Measurements from ENCODE around the gene VTI1A.
A peak's percentile ranks its signal among the peaks of the same experiment; 100 is the strongest.
"Not testable (repeated sequence)": the region's sequence is repeated elsewhere in the genome, so short reads cannot be mapped to it uniquely, and the experiment has no call there.

VTI1A gene

DNA sequence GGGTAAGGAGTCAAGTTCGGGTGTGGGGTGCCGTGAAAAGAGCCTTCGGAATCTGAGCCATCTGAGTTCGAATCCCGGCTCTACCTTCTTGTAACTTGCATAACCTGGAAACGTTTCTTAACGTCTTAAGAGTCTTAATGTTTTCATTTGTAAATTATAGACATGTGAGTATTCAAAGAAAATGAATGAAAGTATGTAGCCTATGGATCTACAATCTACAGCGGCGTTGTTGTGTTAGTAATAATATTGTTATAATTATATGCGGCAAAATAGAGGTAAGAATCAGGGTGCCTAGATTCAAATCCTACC is 559 bp downstream of the VTI1A start:
- Histone ChIP-seq H3K27me3 (replicated peaks; ENCODE audit: control insufficient read depth, insufficient read depth, low read length, poor library complexity, severe bottlenecking) (no peaks in the 10 kb centered on the region), H3K4me3 (ENCODE audit: insufficient read depth, low read depth, low read length, poor library complexity, severe bottlenecking) (peak overlapping the region; percentile 100), H3K27ac (ENCODE audit: insufficient read depth, low read length, poor library complexity, severe bottlenecking) (peak overlapping the region; percentile 91), H3K9me3 (ENCODE audit: control insufficient read depth, low read length) (no peaks in the 10 kb centered on the region), H3K4me1 (ENCODE audit: control insufficient read depth, insufficient read depth, low read length, poor library complexity, severe bottlenecking) (peaks cover 15% of the 10 kb centered on the region), H3K36me3 (ENCODE audit: control insufficient read depth, insufficient read depth, low read length) (peaks cover 2% of the 10 kb centered on the region)
- DNase-seq = no peak

DNA sequence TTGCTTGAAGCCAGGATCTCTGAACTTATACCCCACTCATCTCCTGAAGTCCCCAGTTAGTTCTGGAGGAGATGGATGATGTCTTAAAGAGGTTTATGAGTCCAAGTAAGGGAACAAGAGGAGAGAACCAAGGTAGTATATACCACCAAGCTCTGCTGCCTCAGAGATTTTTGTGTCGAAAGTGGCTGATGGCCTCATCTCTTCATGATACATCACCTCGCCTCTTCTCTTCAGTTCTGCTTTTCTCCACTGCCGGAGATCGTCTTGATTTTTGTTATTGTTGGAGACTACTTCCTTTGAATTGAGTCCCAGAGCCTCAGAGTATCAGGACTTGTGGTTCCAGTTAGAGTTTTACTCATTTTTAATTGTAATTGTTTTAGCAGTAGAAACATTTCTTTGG is 1.9 kb downstream of the VTI1A start:
- Histone ChIP-seq H3K4me1 (ENCODE audit: control insufficient read depth, insufficient read depth, low read length, poor library complexity, severe bottlenecking) (peaks cover 15% of the 10 kb centered on the region), H3K27me3 (replicated peaks; ENCODE audit: control insufficient read depth, insufficient read depth, low read length, poor library complexity, severe bottlenecking) (no peaks in the 10 kb centered on the region), H3K4me3 (ENCODE audit: insufficient read depth, low read depth, low read length, poor library complexity, severe bottlenecking) (no peak overlapping the region), H3K36me3 (ENCODE audit: control insufficient read depth, insufficient read depth, low read length) (no peaks in the 10 kb centered on the region), H3K27ac (ENCODE audit: insufficient read depth, low read length, poor library complexity, severe bottlenecking) (no peak overlapping the region), H3K9me3 (ENCODE audit: control insufficient read depth, low read length) (no peaks in the 10 kb centered on the region)
- no peak for DNase-seq

DNA sequence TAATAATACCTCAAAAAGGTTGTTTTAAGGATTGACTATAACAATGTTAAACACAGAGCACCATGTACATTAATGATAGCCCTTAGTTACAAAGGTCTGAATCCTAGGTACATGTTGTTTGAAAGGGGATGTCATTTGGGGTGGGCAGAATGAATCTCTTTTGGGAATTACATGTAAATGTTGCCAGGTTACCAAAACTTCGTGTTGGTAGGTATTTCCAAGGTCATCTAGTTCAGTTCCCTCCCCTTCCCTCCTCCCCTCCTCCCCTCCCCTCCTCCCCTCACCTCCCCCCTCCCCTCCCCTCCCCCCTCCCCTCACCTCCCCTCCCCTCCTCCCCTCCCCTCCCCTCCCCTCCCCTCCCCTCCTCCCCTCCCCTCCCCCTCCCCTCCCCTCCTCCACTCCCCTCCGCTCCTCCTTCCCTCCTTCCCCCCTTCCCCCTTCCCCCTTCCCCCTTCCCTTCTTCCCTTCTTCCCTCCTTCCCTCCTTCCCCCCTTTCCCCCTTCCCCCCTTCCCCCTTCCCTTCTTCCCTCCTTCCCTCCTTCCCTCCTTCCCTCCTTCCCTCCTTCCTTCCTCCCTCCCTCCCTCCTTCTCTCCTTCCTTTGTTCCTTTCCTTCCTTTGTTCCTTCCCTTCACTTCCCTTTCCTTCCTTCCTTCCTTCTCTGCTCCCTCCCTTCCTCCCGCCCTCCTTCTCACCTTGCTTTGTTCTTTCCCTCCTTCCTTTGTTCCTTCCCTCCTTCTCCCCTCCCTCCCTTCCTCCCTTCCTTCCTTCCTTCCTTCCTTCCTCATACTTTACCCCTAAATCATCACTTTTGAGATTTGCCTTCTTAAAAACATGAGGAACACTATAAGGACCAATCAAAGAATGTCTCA is 8.1 kb downstream of the VTI1A start:
- DNase-seq = no peak
- Histone ChIP-seq H3K4me1 (ENCODE audit: control insufficient read depth, insufficient read depth, low read length, poor library complexity, severe bottlenecking) (no peaks in the 10 kb centered on the region), H3K36me3 (ENCODE audit: control insufficient read depth, insufficient read depth, low read length) (no peaks in the 10 kb centered on the region), H3K27me3 (replicated peaks; ENCODE audit: control insufficient read depth, insufficient read depth, low read length, poor library complexity, severe bottlenecking) (no peaks in the 10 kb centered on the region), H3K4me3 (ENCODE audit: insufficient read depth, low read depth, low read length, poor library complexity, severe bottlenecking) (no peak overlapping the region), H3K27ac (ENCODE audit: insufficient read depth, low read length, poor library complexity, severe bottlenecking) (no peak overlapping the region), H3K9me3 (ENCODE audit: control insufficient read depth, low read length) (no peaks in the 10 kb centered on the region)

DNA sequence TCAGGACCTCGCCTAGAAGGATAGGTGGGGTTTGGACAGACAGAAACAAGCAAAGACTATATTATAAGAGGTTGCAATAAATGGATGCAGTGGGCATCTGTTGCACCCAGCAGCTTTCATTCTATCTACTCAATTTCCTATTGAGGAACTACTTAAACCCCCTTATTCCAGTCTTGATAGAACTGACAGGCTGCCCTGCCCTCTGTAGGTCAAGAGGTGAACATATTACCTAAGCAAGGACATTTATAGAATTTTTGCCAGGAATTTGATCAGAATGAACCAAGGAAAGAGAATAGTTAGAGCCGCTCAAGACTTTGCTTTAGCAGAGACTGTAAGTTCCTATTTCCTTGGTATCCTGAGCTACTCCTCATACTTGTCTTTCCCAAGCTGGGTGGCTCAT is 9.5 kb downstream of the VTI1A start:
- no peak overlapping the region for H3K27ac ChIP-seq (ENCODE audit: insufficient read depth, low read length, poor library complexity, severe bottlenecking)
- H3K36me3 ChIP-seq (ENCODE audit: control insufficient read depth, insufficient read depth, low read length) = no peaks in the 10 kb centered on the region
- DNase-seq = no peak
- H3K9me3 ChIP-seq (ENCODE audit: control insufficient read depth, low read length) = no peaks in the 10 kb centered on the region
- no peaks in the 10 kb centered on the region for H3K4me1 ChIP-seq (ENCODE audit: control insufficient read depth, insufficient read depth, low read length, poor library complexity, severe bottlenecking)
- no peak overlapping the region for H3K4me3 ChIP-seq (ENCODE audit: insufficient read depth, low read depth, low read length, poor library complexity, severe bottlenecking)
- H3K27me3 ChIP-seq (replicated peaks; ENCODE audit: control insufficient read depth, insufficient read depth, low read length, poor library complexity, severe bottlenecking) = no peaks in the 10 kb centered on the region

DNA sequence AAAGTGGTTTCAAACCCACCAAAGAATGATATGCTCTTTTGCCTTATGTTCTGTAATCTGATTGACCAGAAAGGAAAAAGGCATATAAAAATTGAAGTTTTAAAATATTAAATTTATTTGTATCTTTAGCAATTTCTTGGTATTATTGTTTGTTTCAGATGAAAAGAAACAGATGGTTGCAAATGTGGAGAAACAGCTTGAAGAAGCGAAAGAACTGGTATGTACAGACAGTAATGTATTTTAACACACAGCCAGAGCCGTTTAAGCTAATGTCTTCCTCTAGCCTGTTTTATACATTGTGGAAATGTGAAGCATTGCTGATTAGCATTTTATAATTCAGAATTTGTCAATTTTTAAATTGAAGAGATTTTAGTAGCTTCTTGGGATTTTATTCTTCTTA is 13.4 kb downstream of the VTI1A start:
- no peak overlapping the region for H3K4me3 ChIP-seq (ENCODE audit: insufficient read depth, low read depth, low read length, poor library complexity, severe bottlenecking)
- no peaks in the 10 kb centered on the region for H3K9me3 ChIP-seq (ENCODE audit: control insufficient read depth, low read length)
- no peaks in the 10 kb centered on the region for H3K4me1 ChIP-seq (ENCODE audit: control insufficient read depth, insufficient read depth, low read length, poor library complexity, severe bottlenecking)
- H3K36me3 ChIP-seq (ENCODE audit: control insufficient read depth, insufficient read depth, low read length) = peaks cover 13% of the 10 kb centered on the region
- no peaks in the 10 kb centered on the region for H3K27me3 ChIP-seq (replicated peaks; ENCODE audit: control insufficient read depth, insufficient read depth, low read length, poor library complexity, severe bottlenecking)
- DNase-seq = no peak
- no peak overlapping the region for H3K27ac ChIP-seq (ENCODE audit: insufficient read depth, low read length, poor library complexity, severe bottlenecking)

DNA sequence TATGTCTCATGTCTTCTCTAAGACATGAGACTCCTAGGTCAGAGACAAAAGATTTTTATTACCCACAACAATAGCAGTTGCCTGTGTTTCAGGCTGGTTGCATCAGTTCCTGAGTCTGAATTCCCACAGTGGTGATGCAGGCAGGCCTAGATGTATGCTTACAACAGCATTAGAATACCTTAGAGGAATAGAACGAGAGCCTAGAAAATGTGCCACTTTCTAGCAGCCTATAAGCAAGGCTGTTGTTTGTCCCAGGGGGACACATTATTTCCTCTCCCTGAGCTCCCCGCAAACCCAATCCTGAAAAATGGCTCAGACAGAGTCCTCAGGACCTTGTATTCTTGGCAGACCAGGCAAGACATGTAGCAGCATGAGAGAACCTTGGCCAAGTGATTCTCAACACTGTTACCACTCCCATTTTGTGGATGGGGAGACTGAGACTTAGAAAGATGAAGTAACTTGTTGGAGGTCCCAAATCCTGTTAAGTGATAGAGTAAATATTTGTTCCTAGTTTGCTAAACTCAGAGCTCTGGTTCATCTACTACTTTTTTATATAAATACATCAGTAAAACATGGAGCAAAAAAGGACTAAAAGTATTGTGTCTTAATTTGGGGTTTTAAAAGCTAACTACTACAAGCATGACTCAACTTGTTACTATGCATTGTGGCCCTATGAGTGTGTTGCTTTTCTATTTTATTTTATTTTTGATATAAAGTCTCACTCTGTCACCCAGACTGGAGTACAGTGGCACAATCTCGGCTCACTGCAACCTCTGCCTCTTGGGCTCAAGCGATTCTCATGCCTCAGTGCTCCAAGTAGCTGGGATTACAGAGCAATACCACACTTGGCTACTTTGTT is 14.2 kb downstream of the VTI1A start:
- H3K4me3 ChIP-seq (ENCODE audit: insufficient read depth, low read depth, low read length, poor library complexity, severe bottlenecking) = no peak overlapping the region
- no peak overlapping the region for H3K27ac ChIP-seq (ENCODE audit: insufficient read depth, low read length, poor library complexity, severe bottlenecking)
- no peaks in the 10 kb centered on the region for H3K4me1 ChIP-seq (ENCODE audit: control insufficient read depth, insufficient read depth, low read length, poor library complexity, severe bottlenecking)
- H3K36me3 ChIP-seq (ENCODE audit: control insufficient read depth, insufficient read depth, low read length) = peaks cover 19% of the 10 kb centered on the region
- no peaks in the 10 kb centered on the region for H3K27me3 ChIP-seq (replicated peaks; ENCODE audit: control insufficient read depth, insufficient read depth, low read length, poor library complexity, severe bottlenecking)
- no peaks in the 10 kb centered on the region for H3K9me3 ChIP-seq (ENCODE audit: control insufficient read depth, low read length)
- DNase-seq = no peak

DNA sequence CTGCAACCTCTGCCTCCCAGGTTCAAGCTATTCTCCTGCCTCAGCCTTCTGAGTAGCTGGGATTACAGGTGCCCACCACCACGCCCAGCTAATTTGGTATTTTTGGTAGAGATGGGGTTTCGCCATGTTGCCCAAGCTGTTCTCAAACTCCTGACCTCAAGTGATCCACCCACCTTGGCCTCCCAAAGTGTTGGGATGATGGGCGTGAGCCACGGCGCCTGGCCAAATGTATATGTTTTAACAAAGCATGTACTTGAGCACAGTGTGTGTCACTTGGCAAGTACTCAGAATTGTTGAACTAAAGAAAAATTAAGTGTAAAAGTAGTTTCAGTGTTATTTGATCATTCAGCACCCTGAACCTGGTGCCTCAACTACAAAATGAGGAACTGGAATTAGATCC is 17.1 kb downstream of the VTI1A start:
- not testable (repeated sequence) for H3K9me3 ChIP-seq (ENCODE audit: control insufficient read depth, low read length); H3K27ac ChIP-seq (ENCODE audit: insufficient read depth, low read length, poor library complexity, severe bottlenecking); DNase-seq; H3K4me1 ChIP-seq (ENCODE audit: control insufficient read depth, insufficient read depth, low read length, poor library complexity, severe bottlenecking); H3K27me3 ChIP-seq (replicated peaks; ENCODE audit: control insufficient read depth, insufficient read depth, low read length, poor library complexity, severe bottlenecking); H3K4me3 ChIP-seq (ENCODE audit: insufficient read depth, low read depth, low read length, poor library complexity, severe bottlenecking)
- peaks cover 26% of the 10 kb centered on the region for H3K36me3 ChIP-seq (ENCODE audit: control insufficient read depth, insufficient read depth, low read length)

DNA sequence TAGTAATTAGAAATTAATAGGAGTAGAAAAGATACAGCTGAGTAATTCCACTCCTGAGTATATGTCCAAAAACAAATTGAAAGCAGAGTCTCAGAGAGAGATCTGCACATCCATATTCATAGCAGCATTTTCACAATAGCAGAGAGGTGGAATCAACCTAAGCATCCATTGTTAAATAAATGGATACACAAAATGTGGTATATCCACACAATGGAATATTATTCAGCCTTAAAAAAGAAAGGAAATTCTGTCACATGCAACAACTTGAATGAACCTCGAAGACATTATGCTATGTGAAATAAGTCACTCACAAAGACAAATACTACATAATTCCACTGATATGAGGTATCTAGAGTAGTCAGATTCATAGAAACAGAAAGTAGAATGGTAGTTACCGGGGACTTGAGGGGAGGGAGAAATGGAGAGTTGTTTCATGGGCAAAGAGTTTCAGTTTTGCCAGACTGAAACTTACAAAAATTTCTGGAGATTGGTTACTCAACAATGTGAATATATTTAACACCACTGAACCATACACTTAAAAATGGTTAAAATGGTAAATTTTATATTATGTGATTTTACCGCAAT is 18.4 kb downstream of the VTI1A start:
- H3K27ac ChIP-seq (ENCODE audit: insufficient read depth, low read length, poor library complexity, severe bottlenecking) = no peak overlapping the region
- H3K4me1 ChIP-seq (ENCODE audit: control insufficient read depth, insufficient read depth, low read length, poor library complexity, severe bottlenecking) = no peaks in the 10 kb centered on the region
- no peaks in the 10 kb centered on the region for H3K9me3 ChIP-seq (ENCODE audit: control insufficient read depth, low read length)
- H3K36me3 ChIP-seq (ENCODE audit: control insufficient read depth, insufficient read depth, low read length) = peaks cover 26% of the 10 kb centered on the region
- H3K4me3 ChIP-seq (ENCODE audit: insufficient read depth, low read depth, low read length, poor library complexity, severe bottlenecking) = no peak overlapping the region
- no peaks in the 10 kb centered on the region for H3K27me3 ChIP-seq (replicated peaks; ENCODE audit: control insufficient read depth, insufficient read depth, low read length, poor library complexity, severe bottlenecking)
- DNase-seq = no peak

DNA sequence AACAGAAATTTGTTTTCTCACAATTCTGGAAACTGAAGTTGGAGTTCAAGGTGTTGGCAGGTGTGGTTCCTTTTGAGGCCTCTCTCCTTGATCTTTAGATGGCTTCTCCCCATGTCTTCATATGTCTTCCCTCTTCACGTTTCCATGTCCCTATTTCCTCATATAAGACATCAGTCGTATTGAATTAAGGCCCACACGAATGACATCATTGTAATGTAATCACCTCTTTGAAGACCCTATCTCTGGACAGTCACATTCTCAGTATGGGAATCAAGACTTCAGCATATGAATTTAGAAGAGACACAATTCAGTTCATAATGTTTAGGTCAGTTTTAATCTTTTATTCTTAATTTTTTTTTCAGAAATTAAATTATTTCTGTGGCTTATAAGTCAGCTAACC is 19.8 kb downstream of the VTI1A start:
- Histone ChIP-seq H3K36me3 (ENCODE audit: control insufficient read depth, insufficient read depth, low read length) (peaks cover 26% of the 10 kb centered on the region), H3K9me3 (ENCODE audit: control insufficient read depth, low read length) (no peaks in the 10 kb centered on the region), H3K27ac (ENCODE audit: insufficient read depth, low read length, poor library complexity, severe bottlenecking) (no peak overlapping the region), H3K4me1 (ENCODE audit: control insufficient read depth, insufficient read depth, low read length, poor library complexity, severe bottlenecking) (no peaks in the 10 kb centered on the region), H3K4me3 (ENCODE audit: insufficient read depth, low read depth, low read length, poor library complexity, severe bottlenecking) (no peak overlapping the region), H3K27me3 (replicated peaks; ENCODE audit: control insufficient read depth, insufficient read depth, low read length, poor library complexity, severe bottlenecking) (no peaks in the 10 kb centered on the region)
- DNase-seq = no peak

DNA sequence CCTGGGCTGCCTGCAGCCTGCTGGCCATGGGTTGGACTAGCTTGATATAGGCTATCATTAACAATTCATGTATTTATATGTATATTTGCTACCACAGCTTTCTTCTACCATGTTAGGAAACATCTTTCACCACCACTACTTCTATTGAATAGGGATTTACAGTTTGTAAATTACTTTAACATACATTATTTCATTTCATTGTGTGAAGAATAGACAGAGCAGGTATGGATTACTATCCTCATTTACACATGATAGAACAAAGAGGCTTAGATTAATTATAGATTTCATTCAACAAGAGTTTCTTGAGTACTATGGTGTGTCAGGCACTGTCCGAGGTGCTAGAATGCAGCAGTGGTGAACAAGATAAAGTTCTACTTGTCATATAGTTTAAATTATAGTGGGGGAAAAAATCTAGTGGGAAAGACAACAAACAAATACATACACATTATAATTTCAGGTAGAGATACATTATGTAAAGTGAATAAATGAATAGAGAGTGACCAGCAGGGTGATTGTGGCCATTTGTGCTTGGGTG is 20.6 kb downstream of the VTI1A start:
- Histone ChIP-seq H3K27me3 (replicated peaks; ENCODE audit: control insufficient read depth, insufficient read depth, low read length, poor library complexity, severe bottlenecking) (no peaks in the 10 kb centered on the region), H3K4me1 (ENCODE audit: control insufficient read depth, insufficient read depth, low read length, poor library complexity, severe bottlenecking) (no peaks in the 10 kb centered on the region), H3K9me3 (ENCODE audit: control insufficient read depth, low read length) (no peaks in the 10 kb centered on the region), H3K4me3 (ENCODE audit: insufficient read depth, low read depth, low read length, poor library complexity, severe bottlenecking) (no peak overlapping the region), H3K27ac (ENCODE audit: insufficient read depth, low read length, poor library complexity, severe bottlenecking) (no peak overlapping the region), H3K36me3 (ENCODE audit: control insufficient read depth, insufficient read depth, low read length) (peaks cover 23% of the 10 kb centered on the region)
- no peak for DNase-seq

Measured in effector memory CD4-positive, alpha-beta T cell (primary cell).